SK-N-SH treated with all-trans-retinoic acid at 6 μM for 48 hours (cell line): Measurements from ENCODE around the gene KANSL2.
"Not testable (repeated sequence)": the region's sequence is repeated elsewhere in the genome, so short reads cannot be mapped to it uniquely, and the experiment has no call there.

Experiments
- ARNTL ChIP-seq: fragments of 450-650 bp; formaldehyde crosslinking; IDR thresholded peaks from 2 replicates; pipeline ENCODE4 v1.5.0; 2020; ENCODE audit warnings: low read depth, mild to moderate bottlenecking, moderate library complexity, borderline replicate concordance
- BACH2 ChIP-seq: fragments of 250-450 bp; sonication (Bioruptor Pico); IDR thresholded peaks from 2 replicates; pipeline ENCODE4 v1.9.0; 2021; ENCODE audit warnings: mild to moderate bottlenecking, borderline replicate concordance
- CREB5 ChIP-seq: fragments of 250-450 bp; sonication (Bioruptor Pico); IDR thresholded peaks from 2 replicates; pipeline ENCODE4 v1.5.1; 2020; ENCODE audit warnings: low read depth, mild to moderate bottlenecking, moderate library complexity
- CSRNP3 ChIP-seq: fragments of 250-450 bp; sonication (Bioruptor Pico); IDR thresholded peaks from 2 replicates; pipeline ENCODE4 v1.5.1; 2021; ENCODE audit warnings: mild to moderate bottlenecking, moderate library complexity
- ESRRG ChIP-seq: fragments of 250-450 bp; sonication (Bioruptor Pico); IDR thresholded peaks from 2 replicates; pipeline ENCODE4 v1.6.1; 2021; ENCODE audit warnings: mild to moderate bottlenecking
- GLIS3 ChIP-seq: fragments of 250-450 bp; sonication (Bioruptor Pico); IDR thresholded peaks from 2 replicates; pipeline ENCODE4 v1.5.0; 2020; ENCODE audit warnings: mild to moderate bottlenecking, moderate library complexity
- PATZ1 ChIP-seq: fragments of 250-450 bp; sonication (Bioruptor Pico); IDR thresholded peaks from 2 replicates; pipeline ENCODE4 v1.8.0; 2020; ENCODE audit warnings: mild to moderate bottlenecking, moderate library complexity, borderline replicate concordance
- PPARA ChIP-seq: fragments of 250-450 bp; sonication (Bioruptor Pico); IDR thresholded peaks from 2 replicates; pipeline ENCODE4 v1.5.0; 2020; ENCODE audit warnings: mild to moderate bottlenecking, borderline replicate concordance
- SNAI2 ChIP-seq: fragments of 250-450 bp; sonication (Bioruptor Pico); IDR thresholded peaks from 2 replicates; pipeline ENCODE4 v1.5.0; 2020; ENCODE audit warnings: mild to moderate bottlenecking, moderate library complexity
- TCF4 ChIP-seq: fragments of 250-450 bp; sonication (Bioruptor Pico); IDR thresholded peaks from 2 replicates; pipeline ENCODE4 v1.8.0; 2021; ENCODE audit warnings: mild to moderate bottlenecking, moderate library complexity, borderline replicate concordance
- ZFP3 ChIP-seq: fragments of 250-450 bp; sonication (Bioruptor Pico); IDR thresholded peaks from 2 replicates; pipeline ENCODE4 v1.5.0; 2020; ENCODE audit warnings: mild to moderate bottlenecking, moderate library complexity
- ZNF565 ChIP-seq: fragments of 450-650 bp; formaldehyde crosslinking; conservative IDR thresholded peaks from 2 replicates; pipeline ENCODE4 v1.5.0; 2020; ENCODE audit warnings: low read depth, mild to moderate bottlenecking, moderate library complexity
- ZNF70 ChIP-seq: fragments of 450-650 bp; formaldehyde crosslinking; IDR thresholded peaks from 2 replicates; pipeline ENCODE4 v1.5.0; 2020; ENCODE audit warnings: mild to moderate bottlenecking, moderate library complexity

GRCh38 chr12:48719002-48719401 lies 37.0 kb upstream of the KANSL2 start:
- not testable (repeated sequence) for TF ChIP-seq GLIS3 (CRISPR knock-in tag); ARNTL (CRISPR knock-in tag); PPARA; PATZ1; CREB5; BACH2; CSRNP3 (CRISPR knock-in tag); ZNF70 (CRISPR knock-in tag); SNAI2; ZFP3 (CRISPR knock-in tag); ESRRG (CRISPR knock-in tag); TCF4 (CRISPR knock-in tag); ZNF565 (CRISPR knock-in tag)
